Loucy (cell line): ENCODE data around the gene PROC.

ENCODE experiments used
- H2AFZ ChIP-seq: fragments of 200-600 bp; sonication (generic); 2 replicates; pipeline ENCODE4 v1.6.0; 2016; ENCODE audit warnings: antibody characterized with exemption, mild to moderate bottlenecking, low read length, moderate library complexity
- H3F3A ChIP-seq: fragments of 200-600 bp; 2 replicates; pipeline ENCODE4 v1.6.0; 2016; ENCODE audit warnings: antibody characterized with exemption, low read depth, mild to moderate bottlenecking
- H3K27me3 ChIP-seq: fragments of 200-600 bp; sonication (generic); 2 replicates; pipeline ENCODE4 v1.6.1; 2014; ENCODE audit warnings: low read length, mild to moderate bottlenecking; ENCODE audit not compliant: insufficient read depth, poor library complexity, severe bottlenecking
- H3K36me3 ChIP-seq: fragments of 200-600 bp; sonication (generic); 2 replicates; pipeline ENCODE4 v1.6.1; 2016; ENCODE audit warnings: low read length; ENCODE audit not compliant: insufficient read depth
- H3K4me1 ChIP-seq: fragments of 200-600 bp; sonication (generic); 2 replicates; pipeline ENCODE4 v1.5.1; 2014; ENCODE audit warnings: low read length, mild to moderate bottlenecking; ENCODE audit not compliant: insufficient read depth, poor library complexity, severe bottlenecking
- H3K4me2 ChIP-seq: fragments of 200-600 bp; sonication (generic); 2 replicates; pipeline ENCODE4 v1.6.0; 2014; ENCODE audit warnings: antibody characterized with exemption, low read length, low read depth, mild to moderate bottlenecking; ENCODE audit not compliant: poor library complexity, severe bottlenecking
- H3K4me3 ChIP-seq: fragments of 200-600 bp; sonication (generic); 2 replicates; pipeline ENCODE4 v1.5.1; 2014; ENCODE audit warnings: low read length, mild to moderate bottlenecking, mixed read lengths; ENCODE audit not compliant: poor library complexity, severe bottlenecking
- H3K79me2 ChIP-seq: fragments of 200-600 bp; sonication (generic); 2 replicates; pipeline ENCODE4 v1.6.1; 2014; ENCODE audit warnings: low read length; ENCODE audit not compliant: insufficient read depth
- H3K9ac ChIP-seq: fragments of 200-600 bp; sonication (generic); 2 replicates; pipeline ENCODE4 v1.6.0; 2014; ENCODE audit warnings: mild to moderate bottlenecking, low read depth, low read length, moderate library complexity; ENCODE audit not compliant: poor library complexity, severe bottlenecking
- H3K9me2 ChIP-seq: fragments of 200-600 bp; sonication (generic); replicated peaks from 2 replicates; pipeline ENCODE4 v1.6.1; 2016; ENCODE audit warnings: low read depth, low read length, mixed read lengths
- H3K9me3 ChIP-seq: fragments of 200-600 bp; sonication (generic); 2 replicates; pipeline ENCODE4 v1.6.1; 2014; ENCODE audit warnings: mild to moderate bottlenecking, antibody characterized with exemption, low read length, low read depth; ENCODE audit not compliant: insufficient read depth
- H4K20me1 ChIP-seq: fragments of 200-600 bp; sonication (generic); 2 replicates; pipeline ENCODE4 v1.6.0; 2014; ENCODE audit warnings: antibody characterized with exemption, low read length, mild to moderate bottlenecking; ENCODE audit not compliant: insufficient read depth, poor library complexity, severe bottlenecking
- EZH2phosphoT487 ChIP-seq: fragments of 200-600 bp; IDR thresholded peaks from 2 replicates; pipeline ENCODE4 v1.6.1; 2018; ENCODE audit warnings: antibody characterized with exemption, mild to moderate bottlenecking, moderate library complexity, borderline replicate concordance
- TF ChIP-seq, protein P1 (sequence below): fragments of 200-600 bp; sonication (generic); conservative IDR thresholded peaks from 2 replicates; pipeline ENCODE4 v1.5.1; 2014; ENCODE audit warnings: mild to moderate bottlenecking, antibody characterized with exemption, low read length

PROC gene

DNA sequence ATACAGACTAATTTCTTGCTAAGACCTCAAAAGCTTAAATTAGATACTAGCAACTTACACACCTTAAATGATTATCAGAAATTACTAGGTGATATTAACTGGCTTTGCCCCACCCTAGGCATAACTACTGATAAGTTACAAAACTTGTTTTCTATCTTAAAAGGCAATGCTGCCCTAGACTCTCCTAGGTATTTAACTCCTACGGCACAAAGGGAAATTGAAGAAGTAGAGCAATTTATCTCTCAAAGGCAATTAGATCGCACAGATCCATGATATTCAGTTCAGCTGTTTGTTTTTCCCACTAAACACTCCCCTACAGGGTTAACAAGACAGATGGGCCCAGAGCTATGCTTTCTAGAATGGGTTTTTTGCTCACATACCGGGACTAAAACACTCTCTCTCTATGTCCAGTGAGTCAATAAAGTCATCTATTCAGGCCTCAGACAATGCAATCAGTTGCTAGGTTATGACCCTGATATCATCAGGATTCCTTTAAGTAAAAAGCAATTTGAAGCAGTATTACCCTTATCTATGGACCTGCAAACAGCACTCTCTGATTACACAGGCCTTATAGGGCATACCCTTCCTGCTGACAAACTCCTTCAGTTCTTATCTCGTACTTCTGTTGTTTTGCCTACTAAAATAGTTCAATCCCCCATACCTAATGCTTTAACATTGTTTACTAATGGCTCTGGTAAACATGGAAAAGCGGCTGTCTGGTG is 44.7 kb upstream of the PROC start:
- peaks cover 15% of the 10 kb centered on the region for H4K20me1 ChIP-seq
- H3K36me3 ChIP-seq = peaks cover 6% of the 10 kb centered on the region; the same call in 1 of the 2 replicates
- peaks cover 42% of the 10 kb centered on the region for H3K9me3 ChIP-seq

DNA sequence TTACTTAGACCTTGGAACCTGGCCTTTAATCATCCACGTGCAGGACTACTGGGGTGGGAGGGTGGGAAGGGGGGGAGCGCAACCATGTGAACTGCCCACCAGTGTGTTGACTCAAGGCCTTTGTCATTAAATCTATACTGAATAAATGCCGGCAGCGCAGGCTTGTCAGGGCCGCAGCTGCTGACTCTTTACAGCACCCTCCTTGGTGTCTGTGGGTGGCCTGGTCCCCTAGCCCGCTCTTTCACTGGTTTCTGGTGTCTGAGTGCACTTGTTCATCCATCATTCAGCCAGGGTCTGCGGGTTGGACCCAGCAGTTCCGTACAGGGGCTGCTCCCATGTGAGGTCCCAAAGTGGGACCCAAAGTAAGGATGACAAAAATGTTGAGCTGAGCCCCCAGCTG is 42.0 kb upstream of the PROC start:
- peaks cover 35% of the 10 kb centered on the region for H4K20me1 ChIP-seq
- peaks cover 97% of the 10 kb centered on the region for H3K79me2 ChIP-seq
- no peaks in the 10 kb centered on the region for H3F3A ChIP-seq
- peaks cover 33% of the 10 kb centered on the region; the same call in 1 of the 2 replicates for H3K9me3 ChIP-seq
- peaks cover 6% of the 10 kb centered on the region; the same call in 1 of the 2 replicates for H3K36me3 ChIP-seq
- no peak overlapping the region for H2AFZ ChIP-seq
- no peaks in the 10 kb centered on the region for H3K27me3 ChIP-seq
- peaks cover 14% of the 10 kb centered on the region for H3K4me1 ChIP-seq
- TF ChIP-seq EZH2phosphoT487 = no peak
- TF ChIP-seq, protein P1, sequence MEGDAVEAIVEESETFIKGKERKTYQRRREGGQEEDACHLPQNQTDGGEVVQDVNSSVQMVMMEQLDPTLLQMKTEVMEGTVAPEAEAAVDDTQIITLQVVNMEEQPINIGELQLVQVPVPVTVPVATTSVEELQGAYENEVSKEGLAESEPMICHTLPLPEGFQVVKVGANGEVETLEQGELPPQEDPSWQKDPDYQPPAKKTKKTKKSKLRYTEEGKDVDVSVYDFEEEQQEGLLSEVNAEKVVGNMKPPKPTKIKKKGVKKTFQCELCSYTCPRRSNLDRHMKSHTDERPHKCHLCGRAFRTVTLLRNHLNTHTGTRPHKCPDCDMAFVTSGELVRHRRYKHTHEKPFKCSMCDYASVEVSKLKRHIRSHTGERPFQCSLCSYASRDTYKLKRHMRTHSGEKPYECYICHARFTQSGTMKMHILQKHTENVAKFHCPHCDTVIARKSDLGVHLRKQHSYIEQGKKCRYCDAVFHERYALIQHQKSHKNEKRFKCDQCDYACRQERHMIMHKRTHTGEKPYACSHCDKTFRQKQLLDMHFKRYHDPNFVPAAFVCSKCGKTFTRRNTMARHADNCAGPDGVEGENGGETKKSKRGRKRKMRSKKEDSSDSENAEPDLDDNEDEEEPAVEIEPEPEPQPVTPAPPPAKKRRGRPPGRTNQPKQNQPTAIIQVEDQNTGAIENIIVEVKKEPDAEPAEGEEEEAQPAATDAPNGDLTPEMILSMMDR = no peak
- H3K9me2 ChIP-seq = no peaks in the 10 kb centered on the region
- H3K9ac ChIP-seq = no peak overlapping the region
- H3K4me3 ChIP-seq = no peak overlapping the region
- no peak overlapping the region for H3K4me2 ChIP-seq

More for the DNA sequence above, 44.7 kb upstream of the PROC start:
- no peaks in the 10 kb centered on the region for H3K27me3 ChIP-seq
- TF ChIP-seq, protein P1 = no peak
- no peak for TF ChIP-seq EZH2phosphoT487
- H3K9me2 ChIP-seq = no peaks in the 10 kb centered on the region
- no peak overlapping the region for H3K4me2 ChIP-seq
- no peak overlapping the region for H2AFZ ChIP-seq
- no peaks in the 10 kb centered on the region for H3K4me1 ChIP-seq
- H3K4me3 ChIP-seq = no peak overlapping the region
- peaks cover 97% of the 10 kb centered on the region for H3K79me2 ChIP-seq
- no peaks in the 10 kb centered on the region for H3F3A ChIP-seq
- no peak overlapping the region for H3K9ac ChIP-seq

DNA sequence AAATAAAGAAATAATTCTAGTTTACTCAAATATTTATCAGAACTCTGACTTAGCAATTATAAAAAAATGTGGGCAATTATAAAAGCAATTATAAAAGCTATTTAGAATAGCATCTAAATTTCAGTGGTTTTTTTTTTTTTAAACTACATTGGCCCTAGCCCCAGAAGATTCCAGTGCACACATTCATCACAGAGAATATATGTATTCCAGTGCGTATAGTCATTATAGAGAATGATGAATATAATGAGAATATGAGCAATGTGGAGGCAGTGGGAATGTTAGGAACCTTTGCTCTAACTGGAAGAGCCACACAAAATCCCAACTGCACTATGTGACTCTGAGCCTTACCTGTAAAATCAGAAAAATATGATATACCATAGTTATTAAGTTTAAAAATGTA is 41.0 kb upstream of the PROC start:
- peaks cover 29% of the 10 kb centered on the region; the same call in 1 of the 2 replicates for H3K9me3 ChIP-seq
- H3K4me3 ChIP-seq = no peak overlapping the region
- no peaks in the 10 kb centered on the region for H3K27me3 ChIP-seq
- H3K9me2 ChIP-seq = no peaks in the 10 kb centered on the region
- H3K4me1 ChIP-seq = peaks cover 22% of the 10 kb centered on the region
- H3F3A ChIP-seq = no peaks in the 10 kb centered on the region
- peaks cover 97% of the 10 kb centered on the region for H3K79me2 ChIP-seq
- H2AFZ ChIP-seq = no peak overlapping the region
- H3K4me2 ChIP-seq = peak overlapping the region; percentile 10
- no peak overlapping the region for H3K9ac ChIP-seq
- TF ChIP-seq, protein P1 = no peak
- peaks cover 45% of the 10 kb centered on the region for H4K20me1 ChIP-seq
- peaks cover 6% of the 10 kb centered on the region; the same call in 1 of the 2 replicates for H3K36me3 ChIP-seq
